Lower lobe of right lung (tissue), 2 donors: ENCODE measurements around the gene PDK3. TPM values are rescaled to one million over a fixed set of nuclear protein-coding genes. Genes with fewer than 3 reads are reported as not detected.

Experiments
- ATAC-seq, 2 donors: fragments of 200-7000 bp; cut with Tn5 transposase; one replicate each; pipeline ENCODE4 v1.9.1; 2020 to 2022; ENCODE audit warnings: mild to moderate bottlenecking in 2 of 2, moderate library complexity in 2 of 2
- DNase-seq: peaks from one replicate; pipeline ENCODE4 v3.0.0-alpha.2; 2020
- H3K27ac ChIP-seq: fragments of 200-600 bp; one replicate; pipeline ENCODE4 v1.8.0; 2022
- H3K27me3 ChIP-seq: fragments of 200-600 bp; one replicate; pipeline ENCODE4 v1.8.0; 2022; ENCODE audit warnings: low read depth
- H3K36me3 ChIP-seq: fragments of 200-600 bp; one replicate; pipeline ENCODE4 v1.8.0; 2022; ENCODE audit warnings: mild to moderate bottlenecking
- H3K4me1 ChIP-seq: fragments of 200-600 bp; one replicate; pipeline ENCODE4 v1.8.0; 2022
- H3K4me3 ChIP-seq: fragments of 200-600 bp; one replicate; pipeline ENCODE4 v1.8.0; 2022; ENCODE audit warnings: mild to moderate bottlenecking
- H3K9me3 ChIP-seq: fragments of 200-600 bp; one replicate; pipeline ENCODE4 v1.8.0; 2022
- intact Hi-C: fragments of 100-400 bp; cut with DNase I; formaldehyde crosslinking; loops from one replicate; pipeline ENCODE4 v1.11.0; 2022
- total RNA-seq: library from RNA; stranded (reverse); fragmentation: NEBNext Ultra II Directional; extraction: Animal tissue kit (Norgen Biotek cat#: 25700); gene quantifications from one replicate; pipeline ENCODE4 v1.2.1, GENCODE V29; 2021
- TF ChIP-seq, protein P1 (sequence below): fragments of 200-600 bp; IDR thresholded peaks from one replicate; pipeline ENCODE4 v1.8.0; 2022; ENCODE audit warnings: antibody characterized with exemption, mild to moderate bottlenecking
- donor health status: DM: no; HTN: yes; CAD: no; lungs with severe emphysema.

Gene PDK3
- total RNA-seq, 1 donor from 2014 or later = 22.3 TPM

DNA sequence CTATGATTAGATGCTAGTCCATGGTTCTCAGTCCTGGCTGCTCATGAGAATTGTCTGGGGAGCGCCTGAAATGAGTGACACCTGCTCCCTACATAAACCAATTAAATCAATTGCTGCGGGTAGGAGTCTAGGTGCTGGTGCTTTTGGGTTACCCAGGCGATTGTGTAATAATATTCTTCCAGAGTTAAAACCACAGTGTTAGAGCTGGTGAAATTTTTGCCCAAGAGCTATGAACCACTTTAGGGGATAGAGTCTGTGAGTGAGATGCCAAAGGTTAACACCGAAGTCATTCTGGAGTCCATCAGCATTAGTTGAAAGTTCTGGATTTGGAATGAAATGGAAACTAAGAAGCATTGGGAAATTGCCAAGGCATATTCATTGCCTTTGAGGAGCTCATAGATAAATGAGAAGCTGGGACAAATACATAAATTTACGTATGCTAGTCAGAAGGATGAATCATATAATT, 15.3 kb downstream of the PDK3 start:
- ATAC-seq (peak; percentile 38 to 41), DNase-seq (no peak)
- peaks cover 21% of the 10 kb centered on the region for H3K4me1 ChIP-seq
- TF ChIP-seq, protein P1, sequence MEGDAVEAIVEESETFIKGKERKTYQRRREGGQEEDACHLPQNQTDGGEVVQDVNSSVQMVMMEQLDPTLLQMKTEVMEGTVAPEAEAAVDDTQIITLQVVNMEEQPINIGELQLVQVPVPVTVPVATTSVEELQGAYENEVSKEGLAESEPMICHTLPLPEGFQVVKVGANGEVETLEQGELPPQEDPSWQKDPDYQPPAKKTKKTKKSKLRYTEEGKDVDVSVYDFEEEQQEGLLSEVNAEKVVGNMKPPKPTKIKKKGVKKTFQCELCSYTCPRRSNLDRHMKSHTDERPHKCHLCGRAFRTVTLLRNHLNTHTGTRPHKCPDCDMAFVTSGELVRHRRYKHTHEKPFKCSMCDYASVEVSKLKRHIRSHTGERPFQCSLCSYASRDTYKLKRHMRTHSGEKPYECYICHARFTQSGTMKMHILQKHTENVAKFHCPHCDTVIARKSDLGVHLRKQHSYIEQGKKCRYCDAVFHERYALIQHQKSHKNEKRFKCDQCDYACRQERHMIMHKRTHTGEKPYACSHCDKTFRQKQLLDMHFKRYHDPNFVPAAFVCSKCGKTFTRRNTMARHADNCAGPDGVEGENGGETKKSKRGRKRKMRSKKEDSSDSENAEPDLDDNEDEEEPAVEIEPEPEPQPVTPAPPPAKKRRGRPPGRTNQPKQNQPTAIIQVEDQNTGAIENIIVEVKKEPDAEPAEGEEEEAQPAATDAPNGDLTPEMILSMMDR = no peak
- no peaks in the 10 kb centered on the region for H3K9me3 ChIP-seq
- H3K4me3 ChIP-seq = peak overlapping the region; percentile 26
- intact Hi-C loops = no loop called here
- no peaks in the 10 kb centered on the region for H3K36me3 ChIP-seq
- no peaks in the 10 kb centered on the region for H3K27me3 ChIP-seq
- H3K27ac ChIP-seq = peak overlapping the region; percentile 76

GRCh38 chrX:24482823-24483415, 17.8 kb downstream of the PDK3 start:
- Histone ChIP-seq H3K27ac (no peak overlapping the region), H3K4me3 (no peak overlapping the region), H3K27me3 (no peaks in the 10 kb centered on the region), H3K9me3 (no peaks in the 10 kb centered on the region), H3K4me1 (peaks cover 12% of the 10 kb centered on the region), H3K36me3 (no peaks in the 10 kb centered on the region)
- intact Hi-C loops = no loop called here
- no peak for ATAC-seq
- TF ChIP-seq, protein P1 = no peak
- DNase-seq = no peak

DNA sequence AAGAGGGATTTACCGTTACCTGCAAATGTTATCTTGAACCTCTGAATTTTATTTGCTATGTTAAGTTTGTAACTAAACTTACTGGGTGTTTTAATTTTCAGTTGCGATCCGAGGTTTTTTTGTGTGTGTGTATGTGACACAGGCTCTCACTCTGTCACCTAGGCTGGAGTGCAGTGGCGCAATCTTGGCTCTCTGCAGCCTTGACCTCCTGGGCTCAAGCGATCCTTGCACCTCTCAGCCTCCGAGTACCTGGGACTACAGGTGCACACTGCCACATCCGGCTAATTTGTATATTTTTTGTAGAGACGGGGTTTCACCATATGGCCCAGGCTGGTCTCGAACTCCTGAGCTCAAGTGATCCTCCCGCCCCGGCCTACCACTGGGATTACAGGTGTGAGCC, 18.5 kb downstream of the PDK3 start:
- H3K4me1 ChIP-seq = peaks cover 11% of the 10 kb centered on the region
- H3K27ac ChIP-seq = no peak overlapping the region
- DNase-seq (no peak), ATAC-seq (no peak)
- H3K36me3 ChIP-seq = no peaks in the 10 kb centered on the region
- H3K4me3 ChIP-seq = no peak overlapping the region
- H3K9me3 ChIP-seq = no peaks in the 10 kb centered on the region
- intact Hi-C loops = no loop called here
- TF ChIP-seq, protein P1 = no peak
- H3K27me3 ChIP-seq = no peaks in the 10 kb centered on the region

DNA sequence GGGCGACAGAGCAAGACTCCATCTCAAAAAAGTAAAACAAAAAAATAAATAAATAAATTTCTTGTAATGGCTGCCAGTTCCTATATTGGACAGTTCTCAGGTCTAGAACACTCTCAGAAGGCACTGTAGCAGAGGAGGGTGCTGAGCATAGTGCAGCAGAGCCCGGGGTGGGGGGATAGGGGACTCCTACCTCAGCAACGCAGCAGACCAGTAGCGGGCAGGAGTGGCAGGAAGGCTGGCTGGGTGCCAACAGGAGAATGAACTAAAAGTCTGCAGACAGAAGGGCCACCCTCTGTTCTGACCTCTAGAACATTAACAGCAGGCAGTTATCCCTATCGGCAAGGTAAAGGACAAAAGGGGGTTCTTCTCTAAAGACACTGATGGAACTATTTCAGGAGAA, 20.2 kb downstream of the PDK3 start:
- DNase-seq = no peak
- Histone ChIP-seq H3K36me3 (no peaks in the 10 kb centered on the region), H3K4me3 (no peak overlapping the region), H3K27me3 (no peaks in the 10 kb centered on the region), H3K4me1 (peaks cover 5% of the 10 kb centered on the region), H3K9me3 (no peaks in the 10 kb centered on the region), H3K27ac (no peak overlapping the region)
- TF ChIP-seq, protein P1 = no peak
- no peak for ATAC-seq
- intact Hi-C loops = no loop called here

DNA sequence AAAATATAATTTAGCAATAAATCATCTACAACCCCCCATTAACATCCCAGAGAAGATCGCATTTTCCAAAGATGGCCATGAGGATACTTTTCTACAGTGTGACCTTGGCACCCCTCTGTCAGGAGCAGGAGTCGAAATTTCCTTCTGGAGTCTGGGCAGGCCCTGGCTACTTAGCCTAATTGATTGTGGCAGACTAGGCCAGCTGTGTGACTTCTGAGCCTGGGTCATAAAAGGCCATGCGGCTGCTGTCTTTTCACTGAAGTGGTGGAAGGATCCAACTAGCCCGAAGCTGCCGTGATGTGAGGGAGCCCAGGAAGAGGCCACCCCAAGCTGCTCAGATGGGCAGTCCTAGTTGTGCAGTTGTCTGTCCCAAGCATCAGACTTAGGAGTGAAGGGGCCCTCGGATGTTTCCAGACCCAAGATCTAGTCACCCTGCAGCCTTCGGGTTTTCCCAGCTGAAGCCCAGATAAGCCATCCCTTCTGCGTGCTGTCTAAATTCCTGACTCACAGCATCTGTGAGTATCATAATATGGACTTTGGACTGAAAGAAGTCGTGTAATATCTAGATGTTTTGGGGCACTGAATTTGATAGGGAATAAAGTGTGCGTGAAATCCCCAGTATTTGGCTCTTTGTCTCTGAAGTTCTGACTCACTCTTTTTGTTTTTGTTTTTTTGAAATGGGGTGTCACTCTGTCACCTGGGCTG, 21.0 kb downstream of the PDK3 start:
- H3K4me3 ChIP-seq = no peak overlapping the region
- DNase-seq (no peak), ATAC-seq (no peak)
- intact Hi-C loops = no loop called here
- no peaks in the 10 kb centered on the region for H3K27me3 ChIP-seq
- no peak overlapping the region for H3K27ac ChIP-seq
- no peaks in the 10 kb centered on the region for H3K9me3 ChIP-seq
- TF ChIP-seq, protein P1 = no peak
- no peaks in the 10 kb centered on the region for H3K36me3 ChIP-seq
- no peaks in the 10 kb centered on the region for H3K4me1 ChIP-seq
